ENCODE data around the gene SORBS1. TPM values are rescaled to one million over a fixed set of nuclear protein-coding genes. Genes with fewer than 3 reads are reported as not detected.

The SORBS1 gene
- total RNA-seq, 1 donor from 2014 or later, result 697 TPM

DNA sequence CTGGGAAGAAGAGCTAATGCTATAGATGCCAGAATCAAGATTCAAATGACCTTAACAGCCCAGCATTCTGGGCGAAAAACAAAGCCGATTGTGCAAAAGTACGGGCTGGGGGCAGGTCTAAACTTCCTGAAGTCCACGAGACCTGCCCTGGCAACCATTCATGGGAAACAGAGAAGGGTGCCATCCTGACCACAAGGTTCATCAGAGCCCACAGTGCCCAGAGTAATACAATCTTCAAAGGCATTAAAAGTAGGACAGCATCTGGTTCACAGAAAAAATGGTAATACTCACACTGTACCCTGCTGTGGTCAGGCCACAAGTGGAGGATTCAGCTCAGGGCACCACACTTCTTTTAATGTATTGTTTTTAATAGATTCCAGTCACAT lies 36.1 kb downstream of the SORBS1 start:
- DNase-seq (no peak), ATAC-seq (ENCODE audit: poor library complexity) (no peak)
- intact Hi-C loops (cut with DNase I), result no loop called here

DNA sequence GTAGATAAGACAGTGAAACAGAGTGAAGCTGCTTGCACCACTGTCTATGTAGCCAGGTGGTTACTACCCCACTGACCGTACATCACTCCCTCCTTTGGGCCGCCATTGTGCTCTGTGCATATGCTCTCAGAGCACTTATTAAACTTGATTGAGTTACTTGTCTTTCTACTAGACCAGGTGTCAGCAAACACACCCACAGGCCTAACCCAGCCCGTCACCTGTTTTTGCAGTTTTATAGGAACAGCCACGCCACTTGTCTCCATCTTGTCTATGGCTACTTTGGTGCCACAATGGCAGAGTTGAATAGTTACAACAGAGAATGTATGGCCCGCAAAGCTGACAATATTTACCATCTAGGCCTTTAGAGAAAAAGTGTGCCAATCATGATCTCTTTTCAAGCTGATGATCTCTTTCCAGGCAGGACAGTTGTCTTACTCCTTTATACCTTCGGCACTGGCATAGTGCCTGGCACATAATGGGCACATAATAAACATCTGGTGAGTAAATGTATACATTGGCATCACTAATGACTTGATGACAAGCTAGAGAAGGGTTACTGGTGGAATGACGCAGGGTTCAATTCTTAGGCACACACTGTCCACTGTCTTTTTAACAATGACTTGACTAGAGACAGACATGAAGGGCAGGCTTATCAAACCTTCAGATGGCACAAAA lies 36.7 kb downstream of the SORBS1 start:
- DNase-seq, result no peak
- intact Hi-C loops (cut with DNase I), result no loop called here
- ATAC-seq (ENCODE audit: poor library complexity), result no peak

DNA sequence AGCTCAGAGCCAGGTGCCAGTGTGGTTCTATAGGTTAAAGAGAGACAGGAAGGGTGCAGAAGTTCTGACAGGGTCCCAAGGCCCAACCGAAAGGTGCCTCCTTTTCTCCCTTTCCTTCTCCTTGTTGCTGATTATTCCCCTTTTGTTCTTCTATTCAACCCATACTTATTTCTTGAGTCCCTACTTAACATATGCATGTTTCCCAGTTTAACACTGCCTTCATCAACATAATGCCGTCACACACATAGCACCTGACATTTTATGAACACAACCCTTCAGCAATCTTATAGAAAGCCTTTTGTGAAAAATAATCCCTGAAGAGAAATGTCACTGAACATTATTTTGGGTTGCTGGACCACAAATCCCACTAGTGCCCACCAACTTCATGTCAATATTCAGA lies 39.1 kb downstream of the SORBS1 start:
- intact Hi-C loops (cut with DNase I), result no loop called here
- ATAC-seq (ENCODE audit: poor library complexity), result no peak
- DNase-seq, result no peak

DNA sequence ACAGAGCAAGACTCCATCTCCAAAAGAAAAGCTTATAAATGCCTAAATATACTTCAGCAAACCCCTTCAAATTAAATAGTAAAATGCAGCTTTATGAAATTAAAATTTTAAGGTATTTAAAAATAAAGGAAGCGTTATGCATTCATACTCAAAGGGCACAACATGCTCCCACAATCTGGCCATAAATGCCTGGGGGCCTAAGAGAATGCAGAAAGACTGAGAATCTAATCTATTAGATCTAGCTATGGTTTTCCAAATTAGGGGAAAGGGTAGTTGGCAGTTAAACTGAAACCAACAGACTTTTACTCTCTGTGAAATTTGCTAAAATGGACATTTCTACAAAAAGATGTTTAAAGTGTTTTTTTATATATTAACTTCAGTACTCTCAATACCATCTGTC lies 40.6 kb downstream of the SORBS1 start:
- ATAC-seq (ENCODE audit: poor library complexity) (no peak), DNase-seq (no peak)
- intact Hi-C loops (cut with DNase I), result no loop called here

DNA sequence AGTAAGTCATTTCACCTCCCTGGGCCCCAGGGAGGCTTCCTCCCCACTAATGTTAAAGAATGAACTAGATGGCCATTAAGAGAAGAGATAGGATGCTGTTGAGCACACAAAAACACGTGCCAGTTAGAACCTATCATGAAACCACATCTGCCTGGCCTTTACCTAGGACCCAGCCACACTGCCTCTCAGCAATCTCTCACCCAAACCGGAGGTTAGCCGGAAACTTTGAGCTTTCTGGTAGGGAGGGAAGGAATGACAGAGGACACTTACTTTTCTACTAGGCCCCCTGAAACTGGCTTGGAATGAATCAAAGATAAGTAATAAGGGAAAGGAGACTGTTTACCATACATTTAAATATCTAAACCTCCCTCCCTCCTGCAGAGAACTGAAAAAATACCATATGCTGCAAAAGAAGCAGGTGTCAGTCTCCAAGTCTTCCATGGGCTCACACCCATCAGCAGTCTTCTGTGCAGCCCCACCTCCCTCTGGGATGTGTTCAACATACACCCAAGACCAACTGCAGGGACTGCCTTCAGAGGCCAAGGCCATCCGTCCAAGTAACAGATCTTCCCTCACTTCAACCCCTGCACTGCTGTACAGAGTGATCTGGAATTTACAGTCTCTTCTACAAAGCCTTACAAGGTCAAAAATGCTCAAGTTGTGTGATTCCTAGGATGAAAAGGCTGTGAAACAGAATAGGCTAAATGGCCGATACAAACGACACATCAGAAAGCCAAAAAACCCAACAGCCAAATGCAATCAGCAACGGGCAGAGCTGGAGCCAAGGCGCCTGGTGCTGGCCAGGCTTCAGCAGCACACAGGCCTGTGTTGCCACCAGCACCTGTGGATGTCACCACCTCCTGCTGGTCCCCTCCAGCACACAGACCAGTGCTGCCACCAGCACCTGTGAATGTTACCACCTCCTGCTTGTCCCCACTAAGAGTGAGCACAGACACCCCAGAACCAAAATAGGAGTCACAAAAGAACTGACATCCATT lies 42.4 kb downstream of the SORBS1 start:
- intact Hi-C loops (cut with DNase I), result no loop called here
- DNase-seq (peak; percentile 66), ATAC-seq (ENCODE audit: poor library complexity) (peak; percentile 85)

DNA sequence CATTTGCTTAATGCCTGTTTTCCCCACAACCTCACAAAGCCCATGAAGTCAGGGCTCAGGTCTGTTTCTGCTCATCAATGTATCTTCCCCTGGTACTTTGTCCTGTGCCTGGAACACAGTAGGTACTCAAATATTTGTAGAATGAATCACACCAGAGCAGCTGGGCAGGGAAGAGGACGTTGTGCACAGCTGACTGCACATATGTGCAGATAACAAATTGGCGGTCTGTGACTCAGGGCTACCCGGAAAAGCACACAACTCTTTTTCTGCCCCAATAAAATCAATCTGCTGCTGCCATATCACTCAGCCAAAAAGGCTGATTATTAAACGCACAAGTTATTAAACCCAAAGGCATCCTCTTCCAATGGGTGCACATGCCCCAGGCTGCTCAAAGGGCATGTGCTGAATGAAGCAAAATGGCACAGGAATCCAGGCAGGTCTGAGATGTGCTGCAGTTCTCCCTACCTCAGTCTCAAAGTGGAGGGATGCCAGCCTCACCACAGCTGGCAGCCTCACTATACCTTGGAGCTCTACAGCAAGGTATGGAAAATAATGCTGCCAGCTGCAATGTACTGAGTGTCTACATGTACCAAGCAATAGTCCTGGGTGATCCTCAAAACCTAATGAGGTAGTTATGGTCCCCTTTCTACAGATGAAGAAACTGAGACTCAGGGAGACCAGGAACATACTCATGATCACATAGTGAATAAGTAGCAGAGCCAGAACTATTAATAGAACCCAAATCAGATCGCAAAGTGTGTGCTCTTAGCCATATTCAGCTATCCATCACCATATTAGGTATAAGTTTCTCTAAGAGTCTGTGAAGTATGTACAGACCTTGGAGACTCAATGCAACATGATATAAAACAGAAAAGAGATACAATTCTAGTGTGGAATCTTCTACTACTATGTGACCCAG lies 43.4 kb downstream of the SORBS1 start:
- intact Hi-C loops (cut with DNase I), result no loop called here
- DNase-seq (no peak), ATAC-seq (ENCODE audit: poor library complexity) (peak; percentile 25)

DNA sequence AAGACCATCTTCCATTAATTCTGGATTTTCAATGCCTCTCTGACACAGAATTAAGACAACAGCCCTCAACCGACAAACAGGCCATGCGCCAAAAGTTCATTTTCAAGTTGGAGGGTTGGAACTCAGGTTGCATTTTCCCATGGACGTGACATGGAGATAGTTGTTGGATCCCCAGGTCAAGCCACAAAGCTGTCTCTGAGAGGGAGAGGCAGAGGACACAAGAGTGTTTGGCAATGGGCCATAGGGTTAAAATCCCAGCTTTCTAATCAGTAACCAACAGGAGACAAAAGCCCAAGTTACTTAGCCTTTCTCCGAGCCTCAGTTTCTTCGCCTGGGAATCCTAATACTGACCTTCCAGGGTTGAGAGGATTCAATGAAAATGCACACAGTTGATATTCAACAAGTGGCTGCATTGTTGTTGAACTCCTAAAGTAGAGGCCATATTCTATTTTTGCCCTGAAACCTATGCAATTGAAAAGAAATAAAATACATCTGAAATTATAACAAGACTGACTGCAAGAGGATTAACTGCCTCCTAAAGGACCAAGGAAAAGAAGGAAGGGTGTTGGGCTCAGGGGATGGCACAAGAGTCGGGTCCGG lies 44.3 kb downstream of the SORBS1 start:
- DNase-seq (no peak), ATAC-seq (ENCODE audit: poor library complexity) (no peak)
- intact Hi-C loops (cut with DNase I), result no loop called here

DNA sequence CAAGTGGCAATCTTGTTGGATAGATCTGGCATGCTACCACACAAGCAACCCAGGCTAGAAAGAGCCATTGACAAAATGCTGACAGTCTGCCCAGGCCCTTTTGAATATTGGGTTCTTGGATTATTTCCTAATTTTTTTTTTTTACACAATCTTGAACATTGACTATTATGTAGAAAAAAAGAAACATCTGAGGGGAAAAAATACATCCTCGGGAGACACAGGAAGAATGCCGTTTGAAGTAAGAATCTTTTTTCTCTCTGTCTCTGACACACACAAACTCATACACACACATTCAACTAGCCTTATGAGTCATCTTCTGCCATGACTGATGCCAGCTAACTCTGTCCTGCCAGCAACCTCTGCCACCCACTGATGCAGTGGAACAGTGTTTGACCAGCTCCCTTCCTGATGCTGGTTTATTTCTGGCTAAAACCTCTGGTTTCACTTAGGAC lies 47.2 kb downstream of the SORBS1 start:
- ATAC-seq (ENCODE audit: poor library complexity), result peak; percentile 64
- intact Hi-C loops (cut with DNase I), result no loop called here
- no peak for DNase-seq

DNA sequence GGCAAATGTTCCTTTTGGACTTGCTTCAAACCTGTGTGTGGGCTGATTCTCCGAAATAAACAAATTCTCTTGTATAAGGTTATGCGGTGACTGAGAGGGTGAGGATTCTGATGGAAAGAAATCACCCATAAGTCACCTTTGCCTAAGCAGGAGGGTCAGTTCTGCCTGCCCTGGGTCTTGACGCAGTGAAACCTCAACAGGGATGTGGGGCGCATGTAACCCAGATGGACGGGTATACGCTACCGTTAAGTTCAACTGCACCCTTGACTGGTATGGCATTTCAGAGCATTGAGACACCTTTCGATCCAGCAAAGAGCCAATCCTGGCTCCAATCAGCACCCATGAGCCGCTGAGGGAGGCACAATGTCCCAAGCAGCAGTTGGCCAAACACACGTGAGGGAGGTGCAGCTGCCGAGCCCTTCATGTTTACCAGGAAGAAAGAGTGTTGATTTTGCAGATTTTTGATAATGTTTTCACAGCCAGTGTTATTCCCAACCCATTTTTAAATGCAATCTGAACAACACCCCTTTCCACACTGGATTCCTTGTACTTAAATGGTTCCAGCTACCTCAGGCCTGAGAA lies 48.1 kb downstream of the SORBS1 start:
- DNase-seq (no peak), ATAC-seq (ENCODE audit: poor library complexity) (no peak)
- intact Hi-C loops (cut with DNase I), result no loop called here

DNA sequence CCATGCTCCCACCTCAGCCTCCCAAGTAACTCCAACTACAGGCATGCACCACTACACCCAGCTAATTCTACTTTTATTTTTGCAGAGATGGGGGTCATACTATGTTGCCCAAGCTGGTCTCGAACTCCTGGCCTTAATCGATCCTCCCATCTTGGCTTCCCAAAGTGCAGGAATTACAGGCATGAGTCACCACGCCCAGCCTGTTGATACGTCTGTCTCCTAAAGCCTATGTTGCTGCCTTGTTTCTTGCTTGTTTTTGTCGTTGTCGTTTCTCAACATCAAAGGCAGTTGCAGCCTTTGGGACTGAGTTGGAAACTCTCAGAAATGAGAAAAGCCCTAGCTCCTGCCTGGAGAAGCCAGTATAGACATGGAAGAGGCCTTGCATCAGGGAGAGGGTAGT lies 49.9 kb downstream of the SORBS1 start:
- intact Hi-C loops (cut with DNase I), result no loop called here
- ATAC-seq (ENCODE audit: poor library complexity), result no peak

DNA sequence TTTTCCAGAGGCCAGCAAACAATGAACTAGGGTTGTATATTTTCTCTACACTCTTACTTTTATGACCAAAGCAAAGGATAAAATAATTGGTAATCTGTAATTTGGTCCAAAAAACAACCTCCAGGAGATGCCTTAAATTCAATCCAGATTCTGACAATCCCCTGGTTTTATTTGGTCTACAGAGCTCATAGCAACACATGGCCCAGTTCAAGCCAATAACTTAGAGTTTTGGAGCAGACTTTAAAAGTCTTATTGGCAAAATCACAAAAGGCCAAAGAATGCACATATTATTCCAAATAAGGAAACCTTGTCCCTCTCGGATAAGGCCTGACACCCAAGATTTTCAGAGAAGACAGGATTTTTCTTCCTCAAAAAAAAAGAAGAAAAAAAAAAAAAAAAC lies 51.9 kb downstream of the SORBS1 start:
- no peak for ATAC-seq (ENCODE audit: poor library complexity)
- intact Hi-C loops (cut with DNase I), result no loop called here
- DNase-seq, result no peak

More for the DNA sequence above, 49.9 kb downstream of the SORBS1 start:
- DNase-seq, result no peak

DNA sequence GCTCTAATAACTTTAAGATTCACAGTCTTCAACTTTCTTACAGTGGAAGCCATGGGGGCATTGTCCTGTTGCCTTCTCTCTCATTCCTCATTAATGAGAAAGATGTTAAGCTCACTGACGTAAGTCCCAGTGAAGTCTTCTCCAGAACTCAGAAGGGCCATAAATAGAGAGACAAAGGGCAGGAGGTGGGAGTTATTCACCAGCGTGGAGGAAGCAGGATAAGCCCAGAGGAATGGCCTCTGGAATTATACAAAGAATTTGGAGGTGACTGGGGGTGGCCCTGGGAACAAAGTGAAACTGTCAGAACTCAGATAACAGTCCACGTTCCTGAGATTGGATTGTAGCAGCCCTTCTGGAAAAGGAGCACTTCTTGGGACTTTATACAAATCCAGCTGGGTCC lies 52.4 kb downstream of the SORBS1 start:
- peak; percentile 62 for ATAC-seq (ENCODE audit: poor library complexity)
- no peak for DNase-seq
- intact Hi-C loops (cut with DNase I), result no loop called here

DNA sequence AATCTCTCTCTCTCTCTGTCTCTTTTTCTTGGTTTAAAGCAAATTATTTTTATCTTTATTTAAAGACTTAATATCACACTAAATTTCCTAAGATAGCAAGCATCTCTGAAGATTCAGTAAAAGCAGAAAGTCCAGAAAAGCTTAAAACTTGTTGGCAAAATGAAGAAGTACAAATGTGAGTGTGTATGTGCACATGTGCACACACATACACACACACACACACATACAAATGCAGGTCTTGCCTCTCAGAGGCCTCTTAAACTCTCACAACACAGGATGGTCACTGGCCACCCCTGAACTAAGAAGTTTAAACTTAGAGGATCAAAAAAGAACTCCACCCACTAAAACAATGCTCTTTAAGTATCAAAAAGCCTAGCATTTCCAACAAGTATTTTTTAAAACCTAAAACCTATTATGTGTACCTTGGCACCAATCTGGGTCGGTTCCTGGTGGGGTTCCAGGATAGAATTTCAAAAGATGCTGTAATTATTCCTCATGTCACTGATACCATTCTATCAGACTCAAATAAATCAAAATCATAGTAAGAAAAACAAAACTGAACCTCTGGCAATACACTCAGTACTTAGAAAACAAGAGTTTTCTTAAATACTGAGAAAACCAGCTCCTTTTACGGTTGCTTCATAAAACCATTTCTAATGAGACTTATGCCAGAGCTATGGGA lies 55.0 kb downstream of the SORBS1 start:
- intact Hi-C loops (cut with DNase I), result no loop called here
- ATAC-seq (ENCODE audit: poor library complexity) (no peak), DNase-seq (no peak)

DNA sequence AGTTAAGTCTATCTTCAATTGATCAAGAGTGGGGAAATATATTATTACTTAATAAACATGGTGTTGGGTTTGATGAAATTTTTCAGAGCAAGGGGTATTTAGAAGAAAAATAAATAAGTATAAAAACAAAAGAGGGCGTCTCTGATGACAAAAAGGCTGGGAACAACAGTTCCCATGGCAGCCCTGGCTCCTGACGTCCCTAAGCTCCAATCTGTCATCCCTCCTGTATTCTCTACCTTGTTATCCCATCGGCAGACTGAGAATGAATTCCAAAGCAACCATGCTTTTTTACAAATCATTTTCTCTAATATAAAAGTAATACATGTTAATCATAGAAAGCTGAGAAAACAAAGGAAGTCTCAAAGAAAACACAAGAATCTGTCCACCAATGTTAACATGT lies 55.5 kb downstream of the SORBS1 start:
- intact Hi-C loops (cut with DNase I), result no loop called here
- DNase-seq (no peak), ATAC-seq (ENCODE audit: poor library complexity) (no peak)

DNA sequence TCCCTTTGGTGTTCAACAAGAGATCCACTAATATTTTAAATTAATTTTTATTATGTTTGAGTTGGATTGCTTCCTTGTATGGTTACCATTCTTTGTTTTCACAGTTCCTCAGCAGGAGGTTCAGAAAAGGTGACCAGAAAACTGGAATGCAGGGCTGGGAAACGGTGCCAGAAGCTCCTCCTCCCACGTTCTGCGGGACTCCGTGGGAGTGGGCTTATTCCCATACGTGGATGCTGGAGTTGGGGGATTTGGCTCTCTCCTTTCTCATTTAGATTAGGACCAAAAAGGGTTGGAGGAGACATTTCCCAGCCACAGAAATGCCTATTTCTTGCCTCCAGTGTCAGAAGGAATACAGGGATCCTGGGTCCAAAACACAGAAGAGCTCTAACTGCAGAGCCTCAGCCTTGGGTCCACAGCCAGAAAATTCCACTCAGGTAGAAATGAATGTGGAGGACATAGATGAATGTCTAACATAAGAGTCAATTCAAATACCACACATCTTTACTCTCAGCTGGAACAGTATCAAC lies 56.0 kb downstream of the SORBS1 start:
- DNase-seq (no peak), ATAC-seq (ENCODE audit: poor library complexity) (no peak)
- intact Hi-C loops (cut with DNase I), result no loop called here

DNA sequence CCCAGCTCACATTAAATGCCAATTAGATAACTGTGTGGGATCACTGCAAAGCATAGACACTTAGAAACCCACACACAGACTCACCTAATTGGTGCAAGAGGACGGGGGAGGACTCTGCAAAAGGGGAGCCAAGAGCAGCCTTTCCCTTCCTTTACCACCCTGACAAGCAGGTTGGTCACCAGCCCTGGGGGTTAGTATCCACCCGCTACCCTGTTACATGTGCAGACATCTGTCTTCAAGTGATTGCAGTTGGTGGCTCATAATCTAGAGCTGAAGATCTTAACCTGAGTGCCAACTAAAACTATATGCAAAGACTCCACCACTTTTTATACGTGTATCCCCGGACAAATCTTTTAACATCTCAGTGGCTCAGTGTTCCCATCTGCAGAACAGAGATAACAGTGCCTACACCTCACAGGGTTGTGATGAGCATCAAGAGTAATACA lies 56.9 kb downstream of the SORBS1 start:
- intact Hi-C loops (cut with DNase I), result no loop called here
- DNase-seq, result no peak
- ATAC-seq (ENCODE audit: poor library complexity), result no peak

DNA sequence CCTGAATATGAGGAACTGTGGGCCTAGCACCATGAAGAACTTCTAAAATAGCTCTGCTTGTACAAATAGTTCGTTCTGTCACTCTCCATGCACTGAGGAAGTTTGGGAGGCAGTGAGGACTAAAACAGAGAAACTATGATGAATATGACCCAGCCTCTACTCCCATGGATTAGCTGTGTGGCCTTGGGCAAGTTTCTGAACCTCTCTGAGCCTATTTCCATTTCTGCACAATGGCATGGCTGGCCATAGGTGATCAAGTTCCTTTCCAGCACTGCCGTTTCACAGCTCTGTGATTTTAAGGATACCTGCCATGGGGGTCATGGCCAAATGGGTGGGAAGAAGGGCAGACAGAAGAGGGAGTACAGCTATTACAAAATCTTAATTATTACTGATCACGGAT lies 57.6 kb downstream of the SORBS1 start:
- DNase-seq, result no peak
- intact Hi-C loops (cut with DNase I), result no loop called here
- no peak for ATAC-seq (ENCODE audit: poor library complexity)

Measured in Right ventricle myocardium superior (tissue), 1 donor.